GM12891 (cell line): ENCODE measurements around the gene ZNF385D.

ENCODE experiments used
- PAX5 ChIP-seq: IDR thresholded peaks from 2 replicates; pipeline ENCODE4 v1.6.1; 2011; ENCODE audit warnings: low read length, moderate library complexity, mild to moderate bottlenecking; ENCODE audit not compliant: insufficient read depth, severe bottlenecking
- POLR2A ChIP-seq: IDR thresholded peaks from 2 replicates; pipeline ENCODE4 v1.6.1; 2011; ENCODE audit warnings: low read depth, low read length, control low read depth
- POLR2AphosphoS5 ChIP-seq: IDR thresholded peaks from 2 replicates; pipeline ENCODE4 v1.6.1; 2011; ENCODE audit warnings: low read depth, low read length, control low read depth
- POU2F2 ChIP-seq: IDR thresholded peaks from 2 replicates; pipeline ENCODE4 v1.6.1; 2011; ENCODE audit warnings: low read depth, mild to moderate bottlenecking, control low read depth, low read length, moderate library complexity
- SPI1 ChIP-seq: IDR thresholded peaks from 2 replicates; pipeline ENCODE4 v1.6.1; 2011; ENCODE audit warnings: low read depth, low read length, control low read depth
- TAF1 ChIP-seq: IDR thresholded peaks from 2 replicates; pipeline ENCODE4 v1.6.1; 2011; ENCODE audit warnings: low read depth, low read length, control low read depth

DNA sequence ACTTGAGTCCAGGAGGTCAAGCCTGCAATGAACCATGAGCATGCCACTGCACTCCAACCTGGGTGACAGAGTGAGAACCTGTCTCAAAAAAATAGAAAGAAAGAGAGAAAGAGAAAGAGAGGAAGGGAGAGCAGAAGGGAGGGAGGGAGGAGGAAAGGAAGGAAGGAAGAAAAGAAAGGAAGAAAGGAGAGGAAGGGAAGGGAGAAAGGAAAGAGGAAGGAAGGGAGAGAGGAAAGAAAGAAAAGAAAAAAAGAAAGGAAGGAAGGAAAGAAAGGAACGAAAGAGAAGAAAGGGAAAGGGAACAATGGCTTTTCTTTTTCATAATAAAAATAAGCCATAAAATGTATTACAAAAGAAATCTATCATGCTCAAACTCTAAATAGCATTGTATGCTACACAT is 116.9 kb downstream of the ZNF385D start:
- TF ChIP-seq POLR2AphosphoS5 (no peak), POLR2A (no peak), TAF1 (no peak), SPI1 (no peak), POU2F2 (no peak), PAX5 (no peak)
